ENCODE data around the gene SDHAF3. TPM values are rescaled to one million over a fixed set of nuclear protein-coding genes. Genes with fewer than 3 reads are reported as not detected.

SDHAF3 gene
- total RNA-seq, 4 donors from 2014 or later = 3.4 to 10.5 (median 7.5) TPM

DNA sequence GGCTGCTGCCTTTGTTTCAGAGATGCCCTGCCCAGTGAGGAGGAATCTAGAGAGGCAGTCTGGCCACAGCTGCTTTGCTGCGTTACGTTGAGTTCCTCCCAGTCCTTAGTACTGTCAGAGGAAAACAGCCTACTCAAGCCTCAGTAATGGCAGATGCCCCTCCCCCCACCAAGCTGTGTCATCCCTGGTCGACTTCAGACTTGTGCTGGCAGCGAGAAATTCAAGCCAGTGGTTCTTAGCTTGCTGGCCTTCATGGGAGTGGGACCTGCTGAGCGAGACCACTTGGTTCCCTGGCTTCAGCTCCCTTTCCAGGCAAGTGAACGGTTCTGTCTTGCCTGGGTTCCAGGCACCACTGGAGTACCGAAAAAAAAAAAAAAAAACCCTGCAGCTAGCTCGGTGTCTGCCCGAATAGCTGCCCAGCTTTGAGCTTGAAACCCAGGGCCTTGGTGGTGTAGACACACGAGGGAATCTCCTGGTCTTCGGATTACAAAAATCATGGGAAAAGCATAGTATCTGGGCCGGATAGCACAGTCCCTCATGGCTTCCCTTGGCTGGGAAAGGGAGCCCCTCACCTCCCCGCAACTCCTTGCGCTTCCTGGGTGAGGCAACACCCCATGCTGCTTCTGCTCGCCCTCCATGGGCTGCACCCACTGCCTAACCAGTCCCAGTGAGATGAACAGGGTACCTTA lies 9.1 kb downstream of the SDHAF3 start:
- TF ChIP-seq, protein P1, sequence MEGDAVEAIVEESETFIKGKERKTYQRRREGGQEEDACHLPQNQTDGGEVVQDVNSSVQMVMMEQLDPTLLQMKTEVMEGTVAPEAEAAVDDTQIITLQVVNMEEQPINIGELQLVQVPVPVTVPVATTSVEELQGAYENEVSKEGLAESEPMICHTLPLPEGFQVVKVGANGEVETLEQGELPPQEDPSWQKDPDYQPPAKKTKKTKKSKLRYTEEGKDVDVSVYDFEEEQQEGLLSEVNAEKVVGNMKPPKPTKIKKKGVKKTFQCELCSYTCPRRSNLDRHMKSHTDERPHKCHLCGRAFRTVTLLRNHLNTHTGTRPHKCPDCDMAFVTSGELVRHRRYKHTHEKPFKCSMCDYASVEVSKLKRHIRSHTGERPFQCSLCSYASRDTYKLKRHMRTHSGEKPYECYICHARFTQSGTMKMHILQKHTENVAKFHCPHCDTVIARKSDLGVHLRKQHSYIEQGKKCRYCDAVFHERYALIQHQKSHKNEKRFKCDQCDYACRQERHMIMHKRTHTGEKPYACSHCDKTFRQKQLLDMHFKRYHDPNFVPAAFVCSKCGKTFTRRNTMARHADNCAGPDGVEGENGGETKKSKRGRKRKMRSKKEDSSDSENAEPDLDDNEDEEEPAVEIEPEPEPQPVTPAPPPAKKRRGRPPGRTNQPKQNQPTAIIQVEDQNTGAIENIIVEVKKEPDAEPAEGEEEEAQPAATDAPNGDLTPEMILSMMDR (IDR thresholded peaks at IDR 0.05) = no peak
- ATAC-seq (ENCODE audit: low FRiP score) = no peak

DNA sequence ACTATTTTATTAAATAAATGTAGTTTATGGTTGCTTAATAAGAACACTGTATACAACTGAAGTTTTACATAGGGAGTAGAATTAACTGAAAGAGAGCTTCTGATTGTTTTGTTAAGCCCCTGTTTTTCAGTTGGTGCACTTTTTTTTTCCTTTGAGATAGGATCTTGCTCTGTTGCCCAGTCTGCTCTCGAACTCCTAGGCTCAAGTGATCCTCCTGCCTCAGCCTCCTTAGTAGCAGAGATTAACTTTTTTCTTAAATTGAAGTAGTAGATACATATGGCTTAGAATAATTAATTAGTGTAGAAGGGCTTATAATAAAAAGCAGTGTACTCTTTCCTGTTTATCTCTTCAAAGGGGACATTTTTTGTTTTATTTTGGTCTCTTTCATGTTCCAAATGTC lies 11.2 kb downstream of the SDHAF3 start:
- no peak for ATAC-seq (ENCODE audit: low FRiP score)
- TF ChIP-seq, protein P1 (IDR thresholded peaks at IDR 0.05) = no peak
- DNase-seq (ENCODE audit: low spot score) = no peak

More for the DNA sequence above, 9.1 kb downstream of the SDHAF3 start:
- no peak for DNase-seq (ENCODE audit: low spot score)

DNA sequence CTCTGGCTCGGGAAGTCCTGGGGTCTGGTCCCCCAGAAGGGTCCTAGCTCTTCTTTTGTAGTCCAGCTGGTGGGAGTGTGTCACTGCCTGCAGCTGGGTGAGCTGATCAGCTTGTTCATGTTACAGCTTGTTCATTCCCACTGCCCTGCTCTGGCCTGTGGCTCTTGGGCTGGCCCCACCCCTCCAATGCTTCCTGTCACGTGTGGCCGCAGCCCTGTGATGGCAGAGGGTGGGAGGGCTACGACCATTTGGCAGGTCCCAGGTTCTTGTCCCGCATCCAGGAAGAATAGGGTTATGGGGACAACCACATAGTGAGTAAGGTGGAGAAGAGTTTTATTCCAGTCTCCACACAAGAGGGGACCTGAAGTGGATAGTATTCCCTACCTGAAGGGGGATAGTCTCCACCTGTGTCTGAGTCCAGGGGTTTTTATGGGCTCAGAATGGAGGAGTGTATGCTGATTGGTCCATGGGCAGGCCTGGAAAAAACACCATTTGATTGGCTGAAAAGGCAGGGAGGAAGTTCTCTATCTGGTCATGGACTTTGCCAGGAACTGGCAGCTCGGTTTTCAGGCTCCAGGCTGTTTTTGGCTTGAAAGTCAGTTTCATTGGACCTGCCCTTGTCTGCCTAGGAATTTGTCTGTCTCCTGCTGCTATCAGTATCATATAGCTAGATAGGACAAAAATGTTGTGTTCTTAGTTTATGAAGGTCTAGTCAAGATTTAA lies 13.1 kb downstream of the SDHAF3 start:
- no peak for ATAC-seq (ENCODE audit: low FRiP score)
- no peak for DNase-seq (ENCODE audit: low spot score)

DNA sequence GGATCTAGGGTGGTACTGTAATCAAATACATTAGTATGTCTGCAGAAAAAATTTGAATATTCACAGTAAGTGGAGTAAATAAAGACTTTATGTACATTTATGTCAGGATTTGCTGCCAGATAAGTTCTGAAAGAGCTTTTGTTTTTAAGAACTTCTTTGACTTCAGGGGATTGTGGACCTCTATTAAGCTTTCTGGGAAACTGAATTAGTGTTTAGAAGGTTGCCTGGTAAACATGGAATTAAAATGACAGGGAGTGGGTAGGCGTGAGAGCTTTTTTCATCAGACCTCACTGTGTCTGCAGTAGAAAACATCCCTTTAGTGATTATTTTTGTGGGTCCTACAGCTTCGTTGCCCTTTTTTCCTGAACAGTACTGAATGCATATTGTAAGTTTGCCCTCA lies 15.7 kb downstream of the SDHAF3 start:
- TF ChIP-seq, protein P1 (IDR thresholded peaks at IDR 0.05) = no peak
- DNase-seq (ENCODE audit: low spot score) = no peak
- no peak for ATAC-seq (ENCODE audit: low FRiP score)

More for the DNA sequence above, 13.1 kb downstream of the SDHAF3 start:
- TF ChIP-seq, protein P1 (IDR thresholded peaks at IDR 0.05) = no peak

DNA sequence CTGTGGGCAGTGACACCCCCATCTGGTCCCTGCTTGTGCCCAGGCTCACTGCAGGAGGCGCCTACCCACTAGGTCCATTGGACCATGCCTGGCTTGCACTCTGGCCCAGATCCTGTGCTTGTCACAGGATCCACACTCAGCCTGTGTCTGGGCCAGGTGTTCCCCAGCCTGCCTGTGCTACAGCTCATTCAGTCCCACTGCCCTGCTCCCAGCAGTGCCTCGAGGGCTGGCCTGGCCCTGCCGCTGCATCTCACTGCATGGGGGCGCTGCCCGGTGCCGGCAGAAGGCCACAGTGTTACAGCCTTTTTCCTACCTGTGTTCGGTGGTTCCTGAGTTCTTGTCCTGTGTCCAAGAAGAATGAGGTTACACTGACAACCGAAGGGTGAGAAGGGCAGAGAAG lies 21.3 kb downstream of the SDHAF3 start:
- TF ChIP-seq, protein P1 (IDR thresholded peaks at IDR 0.05) = no peak
- DNase-seq (ENCODE audit: low spot score) (no peak), ATAC-seq (ENCODE audit: low FRiP score) (no peak)

DNA sequence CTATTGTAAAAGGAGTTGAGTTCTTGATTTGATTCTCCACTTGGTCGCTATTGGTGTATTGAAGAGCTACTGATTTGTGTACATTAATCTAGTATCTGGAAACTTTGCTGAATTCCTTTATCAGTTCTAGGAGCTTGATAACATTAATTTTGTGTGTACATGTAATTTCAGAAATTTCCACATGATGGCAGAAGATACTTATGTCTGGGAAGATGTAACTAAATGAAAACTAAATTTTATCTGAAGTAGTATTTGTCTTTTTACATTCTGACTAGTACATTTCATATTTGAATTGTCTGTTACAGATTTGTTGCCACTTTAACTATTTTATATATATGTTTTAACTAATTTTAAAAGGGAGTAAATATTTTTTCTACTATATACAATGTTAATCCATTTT lies 27.6 kb downstream of the SDHAF3 start:
- no peak for ATAC-seq (ENCODE audit: low FRiP score)
- DNase-seq (ENCODE audit: low spot score) = no peak
- TF ChIP-seq, protein P1 (IDR thresholded peaks at IDR 0.05) = no peak

DNA sequence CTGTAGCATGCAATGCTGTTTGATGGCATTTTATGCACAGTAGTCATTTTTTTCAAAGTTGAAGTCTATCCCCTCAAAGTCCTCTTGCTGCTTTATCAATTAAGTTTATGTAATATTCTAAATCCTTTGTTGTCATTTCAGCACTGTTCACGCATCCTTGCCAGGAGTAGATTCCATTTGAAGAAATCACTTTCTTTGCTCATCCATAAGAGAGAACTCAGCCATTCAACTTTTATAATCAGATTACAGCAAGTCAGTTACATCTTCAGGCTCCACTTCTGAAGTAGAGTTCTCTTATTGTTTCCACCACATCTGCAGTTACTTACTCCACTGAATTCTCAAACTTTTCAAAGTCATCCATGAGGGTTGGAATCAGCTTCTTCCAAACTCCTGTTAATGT lies 32.3 kb downstream of the SDHAF3 start:
- TF ChIP-seq, protein P1 (IDR thresholded peaks at IDR 0.05) = no peak
- ATAC-seq (ENCODE audit: low FRiP score) (no peak), DNase-seq (ENCODE audit: low spot score) (no peak)

Measured in omental fat pad (tissue), 4 donors.